ENCODE data around the gene CACNA2D3. TPM values are rescaled to one million over a fixed set of nuclear protein-coding genes. Genes with fewer than 3 reads are reported as not detected.

The CACNA2D3 gene
- polyA plus RNA-seq, 1 donor, result 1.9 TPM

GRCh38 chr3:54374214-54374852 is 252.0 kb downstream of the CACNA2D3 start:
- no peak for DNase-seq (ENCODE audit: low read depth)

GRCh38 chr3:54376142-54376807 is 253.9 kb downstream of the CACNA2D3 start:
- DNase-seq (ENCODE audit: low read depth), result no peak

- DNase-seq (ENCODE audit: low read depth), result peak; percentile 56
These were observed 254.7 kb downstream of the CACNA2D3 start for GRCh38 chr3:54376939-54377578.

DNA sequence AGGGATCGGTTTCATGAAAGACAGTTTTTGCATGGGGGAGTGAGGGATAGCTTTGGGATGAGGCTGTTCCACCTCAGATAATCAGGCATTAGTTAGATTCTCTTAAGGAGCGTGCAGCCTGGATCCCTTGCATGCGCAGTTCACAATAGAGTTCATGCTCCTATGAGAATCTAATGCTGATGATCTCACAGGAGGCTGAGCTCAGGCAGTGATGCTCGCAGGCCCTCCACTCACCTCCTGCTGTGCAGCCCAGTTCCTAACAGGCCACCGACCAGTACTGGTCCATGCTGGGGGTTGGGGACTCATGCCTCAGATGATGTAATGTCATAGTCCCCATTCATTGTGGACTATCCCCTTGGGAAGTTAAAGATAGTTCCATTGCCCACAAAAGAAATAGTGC is 255.8 kb downstream of the CACNA2D3 start:
- no peak for DNase-seq (ENCODE audit: low read depth)

DNA sequence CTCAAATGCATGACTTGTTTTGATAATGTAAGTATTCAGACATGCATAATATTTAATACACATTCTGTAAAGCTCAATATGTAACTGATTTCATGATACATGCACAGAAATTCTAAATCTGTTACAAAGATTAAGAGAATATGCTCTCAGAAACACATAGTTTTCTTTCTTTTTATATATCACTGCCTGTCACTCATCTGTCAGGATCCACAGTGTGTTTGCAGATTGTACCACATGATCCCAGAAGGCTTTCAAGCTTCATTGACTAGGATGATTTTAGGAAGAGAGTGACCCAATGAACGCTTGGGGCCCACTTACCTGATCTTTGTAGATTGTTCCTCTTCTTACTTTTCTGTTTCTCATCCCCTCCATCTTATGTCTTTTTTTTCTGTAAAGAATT is 261.9 kb downstream of the CACNA2D3 start:
- no peak for DNase-seq (ENCODE audit: low read depth)

- no peak for DNase-seq (ENCODE audit: low read depth)
These were observed 268.2 kb downstream of the CACNA2D3 start for GRCh38 chr3:54390582-54390981.

- no peak for DNase-seq (ENCODE audit: low read depth)
These were observed 270.8 kb downstream of the CACNA2D3 start for GRCh38 chr3:54393150-54393549.

DNA sequence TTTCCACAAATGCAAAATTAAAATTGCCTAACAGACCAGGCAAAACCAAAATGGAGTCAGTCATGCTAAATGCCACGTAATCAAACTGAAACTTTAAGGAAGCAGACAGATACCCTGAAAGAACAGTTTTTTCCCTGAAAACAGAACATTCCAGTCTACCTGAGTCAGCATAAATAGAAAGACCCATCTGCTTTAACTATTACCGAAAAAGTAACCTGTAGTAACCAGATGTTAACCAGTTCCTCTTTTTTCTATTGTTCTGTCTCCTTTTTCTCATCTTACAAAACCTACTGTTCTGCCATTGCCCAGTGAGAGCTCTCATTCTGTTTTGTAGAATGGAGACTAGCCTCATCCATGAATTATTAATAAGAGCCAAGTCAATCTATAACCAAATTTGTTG is 286.0 kb downstream of the CACNA2D3 start:
- no peak for DNase-seq (ENCODE audit: low read depth)

- no peak for DNase-seq (ENCODE audit: low read depth)
These were observed 299.6 kb downstream of the CACNA2D3 start for GRCh38 chr3:54421943-54422342.

- DNase-seq (ENCODE audit: low read depth), result no peak
These were observed 301.9 kb downstream of the CACNA2D3 start for GRCh38 chr3:54424292-54424691.

GRCh38 chr3:54426381-54426780 is 304.0 kb downstream of the CACNA2D3 start:
- no peak for DNase-seq (ENCODE audit: low read depth)

- DNase-seq (ENCODE audit: low read depth), result no peak
These were observed 305.1 kb downstream of the CACNA2D3 start for GRCh38 chr3:54427501-54427900.

DNA sequence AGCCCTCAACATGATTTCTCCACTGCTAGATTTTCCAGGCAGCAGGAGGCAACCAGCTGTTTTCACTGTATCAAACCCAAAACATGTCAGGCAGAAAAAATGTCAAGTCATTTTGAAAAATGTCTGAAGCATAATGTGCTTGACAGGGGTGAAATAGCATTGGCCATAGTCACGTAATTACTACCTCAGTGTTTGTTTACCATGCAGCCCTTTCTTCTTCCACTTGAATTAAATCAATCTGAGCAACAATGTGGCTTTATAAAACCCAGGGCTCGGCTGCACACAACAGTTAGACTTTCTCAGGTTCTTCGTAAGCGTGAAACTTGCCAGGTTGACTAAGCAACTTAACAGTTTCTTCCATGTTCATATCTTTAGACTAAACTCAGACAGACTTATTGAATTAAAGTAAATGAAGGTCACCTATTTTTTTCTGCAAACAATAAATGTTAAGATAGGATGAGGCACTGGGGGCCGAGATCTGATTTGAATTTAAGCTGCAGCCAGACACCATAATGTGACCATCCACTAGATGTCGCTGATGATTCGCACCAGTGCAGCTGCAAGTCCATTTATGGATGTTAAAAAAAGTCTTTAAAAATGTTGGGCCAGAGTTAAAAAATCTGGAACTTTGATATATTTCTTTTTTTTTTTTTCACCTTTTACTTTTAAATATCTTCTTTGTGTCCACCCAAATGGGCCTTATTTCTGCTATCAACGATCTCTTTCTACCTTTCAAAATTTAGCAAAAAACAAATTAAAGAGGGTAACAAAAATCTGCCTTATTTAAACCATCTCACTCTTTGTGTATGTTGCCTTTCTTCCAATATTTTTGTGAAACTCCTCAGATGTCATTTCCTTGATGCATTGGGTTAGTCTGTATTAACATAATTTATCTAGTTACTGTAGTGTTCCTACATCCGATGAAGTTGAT is 305.9 kb downstream of the CACNA2D3 start:
- DNase-seq (ENCODE audit: low read depth), result peak; percentile 75

DNA sequence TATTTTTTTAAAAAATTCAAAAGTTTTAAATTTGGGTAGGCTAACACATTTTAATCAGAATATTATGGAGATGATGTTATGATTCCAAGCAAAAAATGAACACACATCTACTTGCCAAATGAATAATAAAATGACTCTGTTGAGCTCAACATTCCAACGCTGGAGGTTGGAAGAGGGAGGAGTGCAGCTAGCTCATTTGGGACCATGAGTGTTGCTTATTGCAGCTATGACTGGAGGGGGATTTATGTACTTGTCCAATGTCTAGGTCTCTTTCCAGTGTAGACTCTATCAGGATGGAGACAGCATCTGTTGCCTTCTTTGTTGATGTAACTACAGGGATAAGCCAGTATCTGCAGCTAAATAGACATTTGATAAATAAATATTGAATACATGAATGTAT is 310.6 kb downstream of the CACNA2D3 start:
- DNase-seq (ENCODE audit: low read depth), result no peak

DNA sequence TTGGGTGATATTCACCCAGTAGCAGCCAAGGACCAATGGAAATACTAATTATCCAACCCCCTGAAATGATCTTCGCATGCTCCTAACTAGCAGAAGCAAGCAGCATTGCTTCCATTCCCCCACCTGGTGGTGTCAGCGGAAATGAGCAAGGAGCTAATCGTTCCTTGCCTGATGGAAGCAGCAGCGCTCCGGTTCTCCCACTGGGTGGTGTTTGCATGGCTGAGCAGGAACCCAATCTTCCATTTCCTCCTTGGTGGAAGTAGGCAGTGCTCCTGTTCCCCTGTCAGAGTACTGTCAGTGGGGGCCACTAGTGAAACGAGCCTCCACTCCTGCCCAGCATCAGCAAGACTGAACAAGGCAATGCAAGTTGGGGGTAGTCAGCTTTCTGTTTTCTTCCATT is 311.5 kb downstream of the CACNA2D3 start:
- DNase-seq (ENCODE audit: low read depth), result no peak

GRCh38 chr3:54434756-54435155 is 312.4 kb downstream of the CACNA2D3 start:
- DNase-seq (ENCODE audit: low read depth), result no peak

DNA sequence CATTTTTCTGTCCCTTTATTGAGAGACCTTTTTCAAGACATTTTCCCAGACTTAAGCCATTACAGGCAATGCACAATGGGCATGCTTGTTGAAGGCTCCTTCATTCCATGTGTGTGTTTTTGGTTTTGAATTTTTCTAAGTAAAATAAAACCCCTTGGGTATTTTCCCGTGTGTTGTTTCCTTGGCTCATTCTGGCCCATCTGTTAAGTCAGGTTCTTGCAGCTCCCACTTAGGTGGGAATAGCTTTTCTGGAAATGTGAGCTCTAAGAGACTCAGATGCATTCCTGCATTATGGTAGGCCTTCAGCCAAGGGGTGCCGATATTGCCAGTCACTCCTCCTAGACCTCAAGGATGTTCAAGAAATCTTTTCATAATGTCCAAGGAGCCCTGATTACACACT is 314.9 kb downstream of the CACNA2D3 start:
- DNase-seq (ENCODE audit: low read depth), result no peak

GRCh38 chr3:54443561-54444161 is 321.3 kb downstream of the CACNA2D3 start:
- no peak for DNase-seq (ENCODE audit: low read depth)

GRCh38 chr3:54445630-54446029 is 323.3 kb downstream of the CACNA2D3 start:
- no peak for DNase-seq (ENCODE audit: low read depth)

DNA sequence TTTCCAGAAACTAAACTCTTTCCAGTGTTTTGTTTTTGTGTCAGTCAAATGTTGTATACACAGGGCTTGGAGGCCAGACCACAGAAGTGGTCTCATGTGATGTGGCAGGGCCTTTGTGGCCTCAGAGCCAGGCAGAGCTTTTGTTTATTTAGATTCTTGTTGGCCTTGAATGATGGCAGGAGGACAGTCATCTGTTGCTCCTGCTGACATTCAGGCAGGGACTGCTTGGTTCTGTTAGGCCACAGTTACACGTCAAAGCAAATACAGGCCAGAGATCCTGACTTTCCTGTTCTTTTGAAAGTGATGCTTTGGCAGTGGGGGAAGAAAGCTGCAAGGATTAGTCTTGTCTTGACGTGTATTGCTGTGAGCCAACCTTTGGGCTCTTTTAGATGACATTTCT is 325.1 kb downstream of the CACNA2D3 start:
- no peak for DNase-seq (ENCODE audit: low read depth)

- DNase-seq (ENCODE audit: low read depth), result no peak
These were observed 332.5 kb downstream of the CACNA2D3 start for GRCh38 chr3:54454806-54455205.

GRCh38 chr3:54458357-54458756 is 336.0 kb downstream of the CACNA2D3 start:
- no peak for DNase-seq (ENCODE audit: low read depth)

All from forelimb muscle (tissue), 1 donor.